HuH-7 (cell line): ENCODE results near the gene MN1.

Experiments used
- DNase-seq: peaks from one replicate; pipeline ENCODE4 v3.0.0; 2011; ENCODE audit warnings: low spot score

MN1 gene

DNA sequence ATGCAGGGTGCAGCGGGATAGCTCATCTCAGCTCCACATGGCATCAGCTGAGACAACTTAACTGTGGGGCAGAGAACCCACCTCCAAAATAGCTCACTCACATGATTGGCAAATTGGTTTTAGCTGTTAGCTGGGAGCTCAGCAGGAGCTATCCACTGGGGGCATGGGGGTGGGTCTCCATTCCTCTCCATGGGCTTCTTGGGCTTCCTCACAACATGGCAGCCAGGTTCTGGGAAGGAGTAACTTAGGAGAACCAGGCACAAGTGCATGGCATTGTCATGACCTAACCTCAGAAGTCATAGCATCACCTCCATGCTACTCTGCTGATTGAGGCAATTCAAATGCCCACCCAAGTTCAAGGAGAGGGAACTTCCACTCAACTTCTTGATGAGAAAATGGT lies 85.5 kb downstream of the MN1 start:
- DNase-seq, result no peak

DNA sequence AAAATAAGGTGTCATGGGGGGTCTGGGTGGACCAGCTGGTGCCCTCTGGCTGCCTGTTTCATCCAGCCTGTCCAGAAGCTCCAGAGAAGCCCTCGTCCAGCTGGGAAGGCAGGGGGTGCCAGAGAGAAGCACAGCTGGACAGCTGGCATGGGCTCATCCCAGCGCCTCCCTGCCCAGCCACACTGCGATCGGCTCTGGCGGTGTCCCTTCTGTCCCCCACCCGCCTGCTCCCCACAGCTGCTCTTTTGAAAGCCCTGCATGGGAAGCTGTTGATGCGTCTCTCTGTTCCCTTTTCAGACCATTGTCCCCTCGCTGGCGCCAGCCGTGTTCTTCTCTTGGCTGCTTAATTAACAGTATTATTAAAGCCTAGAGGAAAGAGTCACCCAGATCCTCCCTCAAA lies 86.5 kb downstream of the MN1 start:
- no peak for DNase-seq

DNA sequence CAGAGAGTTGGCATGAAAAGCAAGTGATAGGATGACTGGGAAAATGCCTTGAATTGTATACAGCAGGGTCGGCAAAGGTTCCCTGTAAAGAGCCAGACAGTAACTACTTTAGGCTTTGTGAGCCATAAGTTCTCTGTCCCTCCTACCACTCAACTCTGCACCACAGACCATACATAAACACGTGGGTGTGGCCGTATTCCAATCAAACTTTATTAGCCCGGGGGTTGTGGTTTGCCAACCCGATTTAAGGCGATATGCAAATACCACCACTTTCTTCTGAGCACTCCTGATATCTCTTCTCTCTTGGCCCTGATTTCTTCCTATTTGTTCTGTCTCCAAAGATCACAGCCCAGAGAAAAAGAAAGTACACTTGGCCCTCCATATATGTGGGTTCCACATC lies 87.5 kb downstream of the MN1 start:
- DNase-seq, result no peak

DNA sequence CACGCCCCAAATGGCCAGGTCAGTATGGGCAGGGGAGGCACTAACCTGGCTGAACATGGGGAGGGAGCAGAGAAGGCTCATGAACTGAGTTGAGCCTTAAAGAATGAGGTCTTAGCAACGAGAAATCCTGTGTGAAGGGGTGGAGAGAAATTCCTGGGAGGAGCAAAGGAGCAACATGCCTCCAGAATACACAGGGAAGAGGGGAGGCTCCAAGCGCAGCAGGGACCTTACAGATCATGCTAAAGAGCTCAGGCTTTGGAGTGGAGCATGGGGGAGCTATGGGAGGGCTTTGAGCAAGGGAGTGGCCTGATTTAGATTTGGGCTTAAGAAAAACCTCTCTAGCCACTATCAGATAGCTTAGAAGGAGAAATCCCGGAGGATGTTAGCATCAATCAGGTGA lies 88.1 kb downstream of the MN1 start:
- DNase-seq, result no peak

DNA sequence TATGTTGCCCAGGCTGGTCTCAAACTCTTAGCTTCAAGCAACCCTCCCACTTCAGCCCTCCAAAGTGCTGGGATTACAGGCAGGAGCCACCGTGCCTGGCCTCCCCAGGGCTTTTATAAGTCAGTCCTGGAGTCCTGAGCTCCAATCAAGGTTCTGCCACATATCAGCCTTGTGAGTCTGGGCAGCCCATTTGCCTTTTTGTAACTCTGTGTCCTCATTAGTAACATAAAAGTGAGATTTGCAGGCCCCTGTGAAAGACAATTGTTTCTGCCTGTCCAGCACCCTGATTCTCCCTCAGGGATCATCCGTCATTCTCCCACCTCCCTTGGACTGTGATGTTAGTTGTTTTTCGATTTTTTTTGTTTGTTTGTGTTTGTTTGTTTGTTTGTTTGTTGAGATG lies 89.8 kb downstream of the MN1 start:
- no peak for DNase-seq

DNA sequence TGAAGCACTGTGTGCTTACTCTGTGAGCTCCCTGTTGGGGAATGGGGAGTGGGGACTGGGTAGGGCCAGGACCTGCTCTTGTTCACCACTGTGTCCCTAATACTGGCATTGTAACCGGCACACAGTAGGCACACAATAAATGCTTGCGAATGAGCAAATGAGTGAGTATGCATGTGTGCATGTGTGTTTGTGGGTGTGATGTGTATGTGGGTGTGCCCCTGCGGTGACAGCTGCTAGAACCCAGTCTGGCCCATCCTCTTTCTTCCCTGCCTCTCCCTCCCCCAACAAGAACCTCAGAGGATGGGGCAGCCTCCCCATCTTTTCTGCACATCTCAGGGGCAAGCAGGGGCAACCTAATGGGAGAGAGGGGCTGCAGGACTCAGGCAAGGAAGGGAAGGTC lies 90.5 kb downstream of the MN1 start:
- DNase-seq, result no peak

DNA sequence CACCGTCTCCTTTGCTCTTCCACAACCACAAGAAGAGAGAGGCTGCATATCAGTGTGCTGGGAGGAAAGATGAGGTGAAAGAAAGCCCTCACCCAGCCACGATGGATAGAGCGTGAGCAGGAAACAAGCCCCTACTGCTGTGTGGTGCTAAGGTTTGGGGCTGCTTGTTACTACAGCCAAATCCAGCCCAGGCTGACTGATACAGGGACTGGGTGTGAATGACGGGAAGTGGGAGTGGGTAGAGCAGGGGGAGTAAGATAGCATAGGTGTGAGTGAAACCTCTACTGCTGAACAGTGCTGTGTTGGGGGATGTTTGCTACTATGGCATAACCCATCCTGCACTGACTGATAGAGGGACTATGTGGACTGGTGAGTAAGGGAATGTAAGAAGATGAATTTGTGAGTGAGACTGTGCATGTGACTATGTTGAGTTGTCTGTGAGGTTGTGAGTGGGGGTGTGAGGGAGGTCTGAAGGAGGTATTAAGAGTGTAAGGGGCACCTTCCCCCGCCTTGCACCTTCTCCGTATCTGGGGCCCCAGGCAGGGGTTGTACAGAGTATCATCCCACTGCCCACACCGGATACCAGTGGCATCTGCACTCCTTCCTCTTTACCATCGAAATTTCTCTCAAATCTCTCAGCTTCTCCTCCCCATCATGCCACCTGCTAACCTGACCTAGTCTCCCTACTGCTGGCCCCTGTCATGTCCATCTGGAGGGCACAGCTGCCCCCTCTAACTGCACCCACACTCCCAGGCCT lies 91.5 kb downstream of the MN1 start:
- no peak for DNase-seq

DNA sequence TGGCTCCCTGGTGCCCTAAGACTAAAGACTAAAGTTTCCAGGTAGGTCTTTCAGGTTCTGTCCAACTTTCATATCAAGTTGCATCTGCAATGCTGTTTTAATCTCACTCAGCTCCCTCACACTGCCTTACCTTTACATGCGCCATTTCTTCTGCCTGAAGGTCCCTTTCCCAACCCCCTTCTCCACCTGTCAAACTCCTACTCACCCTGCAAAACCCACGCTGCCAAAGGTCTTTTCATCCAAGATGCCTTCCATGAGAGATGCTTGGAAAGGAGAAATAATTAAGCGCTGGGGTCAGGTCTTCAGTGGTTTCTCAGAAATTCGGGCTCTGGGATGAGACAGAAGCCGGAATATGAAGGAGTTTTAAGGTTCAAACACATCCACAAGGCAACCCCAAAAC lies 95.1 kb downstream of the MN1 start:
- no peak for DNase-seq

DNA sequence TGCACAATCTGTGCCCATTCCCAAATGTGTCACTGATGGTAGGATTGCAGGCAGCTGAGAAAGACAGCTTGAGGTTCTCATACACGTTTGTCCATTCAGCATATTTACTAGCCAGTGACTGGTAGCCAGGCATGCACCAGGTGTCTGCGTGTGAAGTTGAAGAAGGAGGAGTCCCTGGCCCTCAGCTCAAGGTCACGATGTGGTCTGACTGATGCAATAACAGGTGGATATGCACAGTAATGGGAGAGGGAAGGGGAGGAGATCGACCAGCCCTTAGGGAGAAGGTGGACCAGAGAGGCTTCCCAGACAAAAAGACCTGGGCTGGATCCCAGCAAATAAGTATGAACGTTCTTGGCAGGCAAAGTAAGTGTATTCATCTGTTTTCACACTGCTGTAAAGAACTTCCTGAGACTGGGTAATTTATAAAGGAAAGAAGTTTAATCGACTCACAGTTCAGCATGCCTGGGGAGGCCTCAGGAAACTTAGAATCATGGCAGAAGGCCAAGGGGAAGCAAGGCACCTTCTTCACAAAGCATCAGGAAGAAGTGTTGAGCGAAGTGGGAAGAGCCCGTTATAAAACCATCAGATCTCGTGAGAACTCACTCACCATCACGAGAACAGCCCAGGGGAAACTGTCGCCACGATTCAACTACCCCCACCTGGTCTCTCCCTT lies 96.0 kb downstream of the MN1 start:
- no peak for DNase-seq

DNA sequence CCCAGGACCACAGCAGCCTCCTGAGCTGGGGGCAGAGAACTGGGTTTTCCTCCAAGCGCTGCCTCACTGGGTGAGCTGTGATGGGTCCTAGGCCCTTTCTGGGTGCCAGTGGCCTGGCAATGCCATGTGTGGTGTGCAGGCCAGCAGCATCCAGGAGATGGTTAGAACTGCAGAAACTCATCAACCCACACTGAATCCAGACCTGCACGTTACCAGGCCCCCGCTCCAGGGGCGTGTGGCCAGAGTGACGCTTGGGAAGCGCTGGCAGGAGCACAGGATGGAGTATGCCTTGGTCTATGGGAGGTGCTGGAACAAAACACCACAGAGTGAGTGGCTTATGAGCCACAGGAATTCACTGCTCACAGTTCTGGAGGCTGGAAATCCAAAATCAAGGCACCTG lies 97.0 kb downstream of the MN1 start:
- DNase-seq, result no peak

DNA sequence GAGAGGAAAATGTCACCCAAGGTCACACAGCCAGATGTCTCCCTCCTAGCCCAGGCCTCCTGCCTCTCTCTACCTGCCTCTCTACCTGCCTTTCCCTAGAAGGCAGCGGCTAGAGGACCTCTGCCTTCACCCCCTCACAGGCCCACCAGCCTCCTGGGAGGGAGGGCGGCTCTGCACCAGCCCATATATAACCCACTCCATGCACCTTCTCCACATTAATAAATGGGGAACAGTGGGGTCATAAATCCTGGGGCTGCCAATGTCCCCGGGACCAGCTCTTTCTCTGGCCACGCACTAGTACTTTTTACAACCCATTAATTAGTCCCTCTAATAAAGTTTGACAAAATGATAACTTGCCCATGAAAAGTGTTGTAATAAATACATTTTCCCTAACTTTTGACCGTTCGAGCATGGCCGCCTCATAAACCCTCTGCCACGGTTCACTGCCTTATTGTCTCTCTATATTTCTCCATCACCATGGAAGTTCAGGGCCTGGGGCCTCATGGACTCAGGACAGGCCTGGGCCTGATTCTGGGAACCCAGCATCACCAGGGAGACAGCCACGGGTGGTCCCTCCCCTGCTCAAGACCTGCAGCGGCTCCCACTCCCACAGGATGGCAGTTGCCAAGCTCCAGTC lies 102.1 kb downstream of the MN1 start:
- DNase-seq, result no peak

DNA sequence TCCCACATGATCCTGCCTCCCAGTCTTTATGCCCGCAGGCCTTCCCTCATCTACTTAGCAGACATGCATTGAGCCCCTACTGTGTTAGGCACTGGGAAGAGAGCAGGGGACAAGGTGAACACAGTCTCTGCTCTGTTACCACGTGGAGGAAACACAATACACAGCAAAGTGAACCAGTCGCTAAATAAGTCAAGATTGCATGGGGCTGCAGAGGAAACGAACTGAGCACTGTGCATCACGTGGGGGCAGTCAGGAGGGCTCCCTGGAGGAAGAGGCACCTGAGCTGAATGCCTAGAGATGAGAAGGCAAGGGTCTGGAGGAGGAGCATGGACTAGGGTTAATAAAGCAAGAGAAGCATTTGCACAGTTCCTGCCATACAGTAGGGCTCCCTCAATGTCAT lies 102.7 kb downstream of the MN1 start:
- DNase-seq, result no peak
